GM12892 (cell line): Measurements from ENCODE around the gene METTL21A.

Experiments used
- POLR2A ChIP-seq: IDR thresholded peaks from 2 replicates; pipeline ENCODE4 v1.6.1; 2011; ENCODE audit warnings: low read depth, low read length, control low read depth
- POLR2AphosphoS5 ChIP-seq: IDR thresholded peaks from 2 replicates; pipeline ENCODE4 v1.6.1; 2011; ENCODE audit warnings: low read depth, low read length, control low read depth

GRCh38 chr2:207614824-207615223 lies 10.4 kb downstream of the METTL21A start:
- TF ChIP-seq POLR2A: no peak
- TF ChIP-seq POLR2AphosphoS5: no peak
